Keratinocyte (primary cell): ENCODE data around the gene WDPCP. TPM values are rescaled to one million over a fixed set of nuclear protein-coding genes. Genes with fewer than 3 reads are reported as not detected.

Source experiments
- DNase-seq: peaks from one replicate; pipeline ENCODE4 v3.0.0-alpha.2; 2011; ENCODE audit warnings: low read depth, missing footprints, low spot score
- FAIRE-seq: peaks from 2 replicates; lab custom pipeline; 2011; peaks lifted over from hg19 to GRCh38; lab: Jason Lieb, UNC
- H2AFZ ChIP-seq: 2 replicates; pipeline ENCODE4 v1.6.0; 2012; ENCODE audit warnings: low read length, control low read depth, inconsistent platforms; ENCODE audit not compliant: control insufficient read depth
- H3K27ac ChIP-seq: 2 replicates; pipeline ENCODE4 v1.5.1; 2011; ENCODE audit warnings: low read length; ENCODE audit not compliant: control insufficient read depth, insufficient read depth
- H3K27me3 ChIP-seq: 3 replicates; pipeline ENCODE4 v1.6.0; 2011; ENCODE audit warnings: low read length; ENCODE audit not compliant: control insufficient read depth, insufficient read depth; ENCODE audit errors: extremely low read depth
- H3K36me3 ChIP-seq, 2 experiments: 2 replicates in 1 of 2; 3 replicates in 1 of 2; pipeline ENCODE4 v1.5.1; 2011; ENCODE audit warnings: low read length in 2 of 2, mild to moderate bottlenecking in 1 of 2; ENCODE audit not compliant: control insufficient read depth in 2 of 2, insufficient read depth in 2 of 2; ENCODE audit errors: extremely low read depth in 1 of 2
- H3K4me1 ChIP-seq: 3 replicates; pipeline ENCODE4 v1.5.1; 2011; ENCODE audit warnings: low read length; ENCODE audit not compliant: control insufficient read depth, insufficient read depth; ENCODE audit errors: extremely low read depth
- H3K4me2 ChIP-seq: 3 replicates; pipeline ENCODE4 v1.6.0; 2011; ENCODE audit warnings: low read depth, low read length; ENCODE audit not compliant: control insufficient read depth, insufficient read depth; ENCODE audit errors: extremely low read depth
- H3K4me3 ChIP-seq, 3 experiments: fragments of 200-600 bp in 1 of 3; sonication (generic) in 1 of 3; 2 replicates in 2 of 3; 3 replicates in 1 of 3; pipeline ENCODE4 v1.5.1; 2011 to 2016; ENCODE audit warnings: low read length in 3 of 3, mild to moderate bottlenecking in 3 of 3, control low read depth in 2 of 3, inconsistent platforms in 1 of 3, low read depth in 1 of 3, mixed read lengths in 1 of 3, mixed run types in 1 of 3, moderate library complexity in 1 of 3; ENCODE audit not compliant: control insufficient read depth in 2 of 3, insufficient read depth in 2 of 3; ENCODE audit errors: extremely low read depth in 1 of 3
- H3K79me2 ChIP-seq: 2 replicates; pipeline ENCODE4 v1.6.0; 2012; ENCODE audit warnings: low read length; ENCODE audit not compliant: control insufficient read depth, insufficient read depth
- H3K9ac ChIP-seq: 3 replicates; pipeline ENCODE4 v1.6.0; 2011; ENCODE audit warnings: low read length; ENCODE audit not compliant: control insufficient read depth, insufficient read depth; ENCODE audit errors: extremely low read depth
- H3K9me1 ChIP-seq: 3 replicates; pipeline ENCODE4 v1.6.0; 2011; ENCODE audit warnings: low read length; ENCODE audit not compliant: control insufficient read depth, insufficient read depth; ENCODE audit errors: extremely low read depth
- H3K9me3 ChIP-seq: 2 replicates; pipeline ENCODE4 v1.5.1; 2012; ENCODE audit warnings: low read depth, low read length; ENCODE audit not compliant: control insufficient read depth
- H4K20me1 ChIP-seq: 3 replicates; pipeline ENCODE4 v1.6.0; 2011; ENCODE audit warnings: low read length; ENCODE audit not compliant: control insufficient read depth, insufficient read depth; ENCODE audit errors: extremely low read depth
- CTCF ChIP-seq, 3 experiments: IDR thresholded peaks in 1 of 3; conservative IDR thresholded peaks in 1 of 3; optimal IDR thresholded peaks in 1 of 3; 2 replicates in 2 of 3; 3 replicates in 1 of 3; pipeline versions ENCODE3 to v1.5.1; 2011; ENCODE audit warnings: low read length in 3 of 3, mild to moderate bottlenecking in 3 of 3, moderate library complexity in 2 of 3, control low read depth in 1 of 3, inconsistent platforms in 1 of 3; ENCODE audit not compliant: insufficient read depth in 2 of 3; ENCODE audit errors: extremely low read depth in 1 of 3
- EZH2 ChIP-seq: IDR thresholded peaks from one replicate; pipeline ENCODE4 v1.6.1; 2012; ENCODE audit warnings: inconsistent platforms, mild to moderate bottlenecking, low read length, moderate library complexity
- dilution Hi-C: fragments of 300-500 bp; cut with MboI; formaldehyde crosslinking; loops from one replicate; pipeline ENCODE4 v1.7.0; 2020; ENCODE audit warnings: low sequenced_read_pairs; ENCODE audit not compliant: extremely low pct_ligation_motif_present
- polyA plus RNA-seq, 5 experiments: library from polyadenylated mRNA; depleted of rRNA in 3 of 5; stranded (reverse) in 3 of 5; stranded (forward) in 1 of 5; unstranded in 1 of 5; fragments of >200 nt; gene quantifications; 1 replicate in 1 of 5; 2 replicates in 3 of 5; 3 replicates in 1 of 5; pipeline versions ENCODE4 v1.2.1 to v1.2.3, GENCODE V29; 2011 to 2012; ENCODE audit warnings: missing spikeins in 2 of 5, low read depth in 1 of 5, low replicate concordance in 1 of 5

Gene WDPCP
- polyA plus RNA-seq, 1 donor (not counting 4 experiments of a cell fraction or from before 2014, with no cell fraction given), result 2.9 TPM

- TF ChIP-seq CTCF (optimal IDR thresholded peaks at IDR 0.05 in 1 of 3, IDR thresholded peaks at IDR 0.05 in 1 of 3, conservative IDR thresholded peaks at IDR 0.05 in 1 of 3; ENCODE audit: extremely low read depth in 1 of 3, insufficient read depth in 2 of 3, low read length in 3 of 3) (no peak), EZH2 (no peak)
Measured at GRCh38 chr2:63340443-63340842, 247.8 kb downstream of the WDPCP start.

GRCh38 chr2:63334910-63335309 is 253.4 kb downstream of the WDPCP start:
- Histone ChIP-seq H3K4me1 (no peaks in the 10 kb centered on the region), H3K27ac (no peak overlapping the region), H2AFZ (no peak overlapping the region), H3K9me3 (no peaks in the 10 kb centered on the region), H3K4me2 (no peak overlapping the region), H3K9me1 (no peaks in the 10 kb centered on the region), H4K20me1 (no peaks in the 10 kb centered on the region), H3K36me3 (no peaks in the 10 kb centered on the region), H3K4me3 (no peak overlapping the region), H3K79me2 (no peaks in the 10 kb centered on the region), H3K27me3 (no peaks in the 10 kb centered on the region), H3K9ac (no peak overlapping the region)
- DNase-seq, result no peak
- dilution Hi-C loops, result no loop called here
- TF ChIP-seq CTCF (optimal IDR thresholded peaks at IDR 0.05 in 1 of 3, IDR thresholded peaks at IDR 0.05 in 1 of 3, conservative IDR thresholded peaks at IDR 0.05 in 1 of 3; ENCODE audit: extremely low read depth in 1 of 3, insufficient read depth in 2 of 3, low read length in 3 of 3), result no peak
- TF ChIP-seq EZH2, result no peak
- no peak for FAIRE-seq

More at GRCh38 chr2:63340443-63340842, 247.8 kb downstream of the WDPCP start:
- Histone ChIP-seq H3K4me2 (no peak overlapping the region), H3K9me3 (no peaks in the 10 kb centered on the region), H3K9ac (no peak overlapping the region), H4K20me1 (no peaks in the 10 kb centered on the region), H3K9me1 (no peaks in the 10 kb centered on the region), H3K36me3 (no peaks in the 10 kb centered on the region), H3K79me2 (no peaks in the 10 kb centered on the region), H3K4me3 (no peak overlapping the region), H3K27me3 (no peaks in the 10 kb centered on the region), H3K27ac (no peak overlapping the region), H2AFZ (no peak overlapping the region), H3K4me1 (no peaks in the 10 kb centered on the region)
- dilution Hi-C loops, result no loop called here
- FAIRE-seq (peak; percentile 20), DNase-seq (no peak)
